Measurements from ENCODE around the gene GSG1L.

DNA sequence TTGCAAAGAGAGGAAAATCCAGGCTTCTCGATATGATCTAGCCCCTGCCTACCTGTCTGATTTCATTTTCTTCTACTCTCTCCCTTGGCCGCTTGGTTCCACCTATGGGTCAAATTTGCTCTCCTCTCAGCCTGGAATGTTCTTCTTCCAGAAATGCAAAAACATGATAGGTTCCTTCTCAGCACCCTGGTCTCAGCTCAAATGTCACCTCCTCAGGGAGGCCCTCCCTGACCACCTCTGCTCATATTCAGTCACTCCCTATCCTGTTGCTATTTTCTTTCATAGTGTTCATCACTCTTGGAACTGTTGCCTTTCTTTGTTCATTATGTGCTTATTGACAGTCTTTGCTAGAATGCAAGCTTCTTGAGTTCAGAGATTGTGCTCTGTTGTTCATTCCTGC lies 305.0 kb downstream of the GSG1L start:
- TF ChIP-seq POLR2A (IDR thresholded peaks at IDR 0.05; ENCODE audit: low read depth, low read length) (no peak), TAF1 (IDR thresholded peaks at IDR 0.05; ENCODE audit: low read depth, low read length) (no peak), PAX5 (IDR thresholded peaks at IDR 0.05; ENCODE audit: insufficient read depth, low read length, severe bottlenecking) (no peak), POLR2AphosphoS5 (IDR thresholded peaks at IDR 0.05; ENCODE audit: low read depth, low read length) (no peak), POU2F2 (IDR thresholded peaks at IDR 0.05; ENCODE audit: low read depth, low read length) (no peak), SPI1 (IDR thresholded peaks at IDR 0.05; ENCODE audit: low read depth, low read length) (no peak)
